Measurements from ENCODE around the gene TXNDC2.
A peak's percentile ranks its signal among the peaks of the same experiment; 100 is the strongest.

Gene TXNDC2

GRCh38 chr18:9913526-9914333 lies 28.0 kb downstream of the TXNDC2 start, which contains the start of gene VAPA:
TSS of gene VAPA (plus strand) at chr18:9914016. CDS start at chr18:9914257, 241 bp downstream.
- DNase-seq (ENCODE audit: low read depth in 3 of 3), result peak; percentile 86 to 90 (median 88)

GRCh38 chr18:9914334-9914583 lies 28.5 kb downstream of the TXNDC2 start:
- no peak for DNase-seq (ENCODE audit: low read depth in 3 of 3)

- DNase-seq (ENCODE audit: low read depth in 3 of 3), result peak; percentile 60 to 76 (median 64)
These were observed 29.0 kb downstream of the TXNDC2 start for GRCh38 chr18:9914584-9915290.

GRCh38 chr18:9915291-9916076 lies 29.7 kb downstream of the TXNDC2 start:
- DNase-seq (ENCODE audit: low read depth in 3 of 3), result no peak

- DNase-seq (ENCODE audit: low read depth in 3 of 3), result no peak
These were observed 30.4 kb downstream of the TXNDC2 start for GRCh38 chr18:9916077-9916639.

- DNase-seq (ENCODE audit: low read depth in 3 of 3), result no peak
These were observed 31.0 kb downstream of the TXNDC2 start for GRCh38 chr18:9916808-9917207.

GRCh38 chr18:9918016-9918680 lies 32.4 kb downstream of the TXNDC2 start:
- DNase-seq (ENCODE audit: low read depth in 3 of 3), result no peak

- no peak for DNase-seq (ENCODE audit: low read depth in 3 of 3)
These were observed 33.9 kb downstream of the TXNDC2 start for GRCh38 chr18:9919564-9920232.

- DNase-seq (ENCODE audit: low read depth in 3 of 3), result no peak
These were observed 37.0 kb downstream of the TXNDC2 start for GRCh38 chr18:9922592-9923311.

GRCh38 chr18:9924371-9924943 lies 38.7 kb downstream of the TXNDC2 start:
- no peak for DNase-seq (ENCODE audit: low read depth in 3 of 3)

GRCh38 chr18:9925369-9925768 lies 39.6 kb downstream of the TXNDC2 start:
- no peak for DNase-seq (ENCODE audit: low read depth in 3 of 3)

- DNase-seq (ENCODE audit: low read depth in 3 of 3), result no peak
These were observed 40.0 kb downstream of the TXNDC2 start for GRCh38 chr18:9925795-9926194.

GRCh38 chr18:9926223-9926894 lies 40.6 kb downstream of the TXNDC2 start:
- no peak for DNase-seq (ENCODE audit: low read depth in 3 of 3)

- DNase-seq (ENCODE audit: low read depth in 3 of 3), result no peak
These were observed 41.2 kb downstream of the TXNDC2 start for GRCh38 chr18:9926977-9927376.

GRCh38 chr18:9927392-9928063 lies 41.8 kb downstream of the TXNDC2 start:
- DNase-seq (ENCODE audit: low read depth in 3 of 3), result no peak

- DNase-seq (ENCODE audit: low read depth in 3 of 3), result no peak
These were observed 43.0 kb downstream of the TXNDC2 start for GRCh38 chr18:9928646-9929259.

- no peak for DNase-seq (ENCODE audit: low read depth in 3 of 3)
These were observed 44.6 kb downstream of the TXNDC2 start for GRCh38 chr18:9930299-9930884.

- no peak for DNase-seq (ENCODE audit: low read depth in 3 of 3)
These were observed 45.4 kb downstream of the TXNDC2 start for GRCh38 chr18:9931146-9931545.
